HG02885 (cell line): ENCODE measurements around the gene IFI6.

Source experiments
- ATAC-seq: cut with Tn5 transposase; IDR thresholded peaks from one replicate; pipeline ENCODE4 v1.9.1; 2021; ENCODE audit warnings: mild to moderate bottlenecking; ENCODE audit not compliant: unreplicated experiment, poor library complexity

IFI6 gene

DNA sequence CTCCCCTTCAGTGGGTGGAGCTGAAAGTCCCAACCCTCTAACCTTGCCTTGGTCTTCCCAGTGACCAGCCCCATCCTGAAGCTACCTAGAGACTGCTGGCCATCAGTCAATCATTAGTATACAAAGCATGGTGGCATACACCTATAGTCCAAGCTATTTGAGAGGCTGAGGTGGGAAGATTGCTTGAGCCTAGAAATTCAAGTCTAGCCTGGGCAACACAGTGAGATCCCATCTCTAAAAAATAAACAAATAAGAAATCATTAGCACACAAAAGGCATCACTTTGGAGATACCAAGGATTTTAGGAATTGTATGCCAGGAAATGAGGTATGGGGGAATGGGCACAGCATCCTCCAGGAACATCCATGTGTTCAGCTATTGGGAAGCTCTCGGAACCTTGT lies 4.4 kb upstream of the IFI6 start:
- no peak for ATAC-seq

DNA sequence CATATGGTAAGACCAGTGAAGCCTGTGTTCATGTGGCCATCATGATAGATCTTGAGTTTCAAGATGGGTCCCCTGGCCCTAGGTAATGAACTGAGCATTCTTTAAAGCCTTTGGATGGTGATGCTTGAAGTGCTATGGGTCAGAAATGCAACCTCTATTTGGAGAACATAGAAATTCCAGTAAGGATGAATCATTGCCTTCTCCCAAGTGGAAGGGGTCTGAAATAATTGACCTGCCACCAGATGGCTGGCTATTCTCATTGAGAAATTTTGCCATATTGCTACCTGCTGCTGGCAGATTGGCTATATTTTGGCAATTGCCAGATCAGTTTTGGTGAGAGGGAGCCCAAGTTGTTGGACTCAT lies 739 bp upstream of the IFI6 start:
- ATAC-seq = no peak

GRCh38 chr1:27669876-27670275 lies 2.1 kb downstream of the IFI6 start:
- ATAC-seq = no peak

DNA sequence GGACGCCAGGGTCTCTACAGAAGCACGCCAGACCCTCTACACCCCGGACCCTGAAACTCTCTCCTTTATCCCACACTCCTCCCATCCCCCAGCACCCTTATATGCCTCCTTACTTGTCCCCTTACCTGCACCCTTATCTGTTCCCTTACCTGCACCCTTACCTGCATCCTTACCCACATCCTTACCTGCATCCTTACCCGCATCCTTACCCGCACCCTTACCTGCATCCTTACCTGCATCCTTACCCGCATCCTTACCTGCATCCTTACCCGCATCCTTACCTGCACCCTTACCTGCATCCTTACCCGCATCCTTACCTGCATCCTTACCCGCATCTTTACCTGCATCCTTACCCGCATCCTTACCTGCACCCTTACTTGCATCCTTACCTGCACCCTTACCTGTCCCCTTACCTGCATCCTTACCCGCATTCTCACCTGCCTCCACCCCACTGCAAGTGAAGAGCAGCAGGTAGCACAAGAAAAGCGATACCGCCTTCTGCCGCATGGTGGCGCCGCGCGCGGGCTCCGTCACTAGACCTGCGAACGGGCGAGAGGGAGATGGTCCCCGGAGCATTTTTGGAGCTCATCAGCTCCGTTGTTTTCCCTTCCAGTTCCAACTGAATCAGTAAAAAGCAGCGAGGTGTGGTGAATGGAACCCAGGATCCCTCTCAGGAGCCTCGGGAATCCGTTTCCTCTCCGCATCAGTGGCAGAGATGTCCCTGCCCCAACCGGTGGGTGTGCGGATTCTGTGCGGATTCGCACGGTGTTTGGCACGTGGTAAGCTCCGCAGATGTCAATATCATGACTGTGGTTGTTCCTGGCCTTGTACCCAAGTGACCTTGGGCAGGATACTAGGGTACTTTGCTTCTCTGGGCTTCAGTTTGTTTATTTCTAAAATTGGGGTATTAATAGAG lies 2.9 kb downstream of the IFI6 start:
- ATAC-seq = no peak

- ATAC-seq = no peak
Observed at GRCh38 chr1:27668121-27668807, 3.7 kb downstream of the IFI6 start.

GRCh38 chr1:27666791-27667254 lies 5.2 kb downstream of the IFI6 start:
- no peak for ATAC-seq

GRCh38 chr1:27666294-27666693 lies 5.7 kb downstream of the IFI6 start:
- ATAC-seq = no peak

GRCh38 chr1:27665016-27665651 lies 6.9 kb downstream of the IFI6 start:
- ATAC-seq = no peak

DNA sequence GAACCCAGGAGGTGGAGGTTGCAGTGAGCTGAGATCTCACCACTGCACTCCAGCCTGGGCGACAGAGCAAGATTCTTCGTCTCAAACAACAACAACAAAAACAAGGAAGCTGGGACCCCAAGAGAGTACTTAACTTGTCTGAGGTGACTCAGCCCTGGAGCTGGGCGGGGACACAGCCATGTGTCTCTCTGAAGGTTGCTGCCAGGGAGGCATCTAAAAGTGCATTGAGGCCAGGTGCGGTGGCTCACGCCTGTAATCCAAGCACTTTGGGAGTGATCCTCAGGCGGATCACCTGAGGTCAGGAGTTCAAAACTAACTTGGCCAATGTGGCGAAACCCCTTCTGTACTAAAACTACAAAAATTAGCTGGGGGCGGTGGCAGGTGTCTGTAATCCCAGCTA lies 7.7 kb downstream of the IFI6 start:
- ATAC-seq = no peak

- ATAC-seq = no peak
Observed at GRCh38 chr1:27662707-27663393, 9.1 kb downstream of the IFI6 start.

DNA sequence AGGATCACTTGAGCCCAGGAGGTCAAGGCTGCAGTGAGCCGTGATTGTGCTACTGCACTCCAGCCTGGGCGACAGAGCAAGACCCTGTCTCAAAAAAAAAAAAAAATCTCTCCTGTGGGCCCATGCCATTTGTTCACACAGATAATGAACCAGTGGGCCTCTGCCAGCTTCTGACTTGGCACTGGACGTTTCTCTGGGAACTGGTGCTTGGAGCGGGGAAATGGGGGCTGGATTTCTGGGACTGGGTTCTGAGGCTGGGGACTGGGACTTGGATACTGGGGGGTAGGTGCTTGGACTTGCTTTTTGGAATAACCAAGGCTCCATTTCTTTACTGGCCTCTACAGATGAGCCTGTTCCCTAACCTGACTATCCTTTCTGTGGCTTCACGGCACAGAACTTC lies 9.7 kb downstream of the IFI6 start:
- ATAC-seq = no peak

GRCh38 chr1:27661412-27662075 lies 10.4 kb downstream of the IFI6 start:
- ATAC-seq = no peak

GRCh38 chr1:27660300-27660835 lies 11.6 kb downstream of the IFI6 start:
- ATAC-seq = peak; percentile 2

- ATAC-seq = peak; percentile 77
Observed at GRCh38 chr1:27659497-27660299, 12.3 kb downstream of the IFI6 start.

DNA sequence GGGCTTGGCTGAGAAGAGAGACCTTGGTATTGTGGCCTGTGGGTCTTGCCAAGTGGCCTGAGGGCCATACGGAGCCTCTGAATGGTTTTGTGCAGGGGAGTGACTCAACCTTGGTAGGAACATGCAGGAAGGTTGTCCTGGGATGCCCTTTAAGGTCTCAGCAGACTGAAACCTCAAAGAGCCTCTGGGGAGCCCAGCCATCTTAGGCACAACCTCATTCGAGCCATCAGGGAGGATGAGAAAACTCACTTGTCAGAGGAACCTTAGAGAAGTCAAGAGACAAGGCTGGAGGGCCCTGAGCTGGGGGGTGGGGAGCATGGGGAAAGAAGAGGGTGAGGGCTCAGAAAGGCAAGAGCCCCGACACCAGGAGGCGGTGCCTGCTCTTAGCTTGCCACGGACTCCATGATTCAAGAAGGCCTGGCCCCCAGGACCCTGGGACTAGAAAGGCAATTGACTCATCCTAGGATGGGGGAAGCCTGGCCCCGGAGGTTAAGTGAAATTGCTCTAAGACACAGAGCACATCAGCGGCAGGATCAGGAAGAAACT lies 13.0 kb downstream of the IFI6 start:
- ATAC-seq = peak; percentile 5

DNA sequence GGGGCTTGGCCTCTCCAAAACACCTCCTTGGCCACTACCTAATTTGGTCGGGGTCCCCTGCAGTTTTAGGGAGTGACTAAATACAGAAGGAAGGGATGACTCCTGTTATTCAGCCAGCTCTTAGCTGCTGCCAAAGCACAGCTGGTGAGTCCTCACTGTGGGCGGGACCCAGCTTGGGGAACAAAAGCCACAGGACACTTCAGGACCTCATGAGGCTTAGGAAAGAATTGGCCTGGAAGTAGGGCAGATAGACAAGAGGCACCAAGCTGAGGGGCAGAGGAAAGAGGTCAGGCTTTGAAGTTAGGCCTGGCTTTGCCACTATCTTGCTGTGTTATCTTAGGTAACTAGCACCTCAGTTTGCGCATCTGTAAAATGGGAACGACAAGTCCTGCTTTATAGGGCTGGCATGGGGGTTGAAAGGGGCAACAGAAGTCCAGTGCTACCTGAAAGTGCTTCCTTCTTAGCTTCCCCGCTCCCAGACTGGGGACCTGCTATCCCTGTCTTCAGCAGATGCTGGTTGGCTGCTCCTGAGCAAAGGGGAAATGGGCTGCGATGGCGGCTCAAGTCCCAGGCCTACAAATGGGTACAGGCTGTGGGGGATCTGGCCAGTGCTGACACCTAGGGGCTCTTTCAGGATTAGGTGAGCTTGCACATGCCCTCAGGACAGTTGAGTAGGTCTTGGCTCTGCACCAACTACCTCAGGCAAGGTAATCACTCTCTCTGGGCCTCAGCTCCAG lies 15.7 kb downstream of the IFI6 start:
- no peak for ATAC-seq

GRCh38 chr1:27655151-27655937 lies 16.6 kb downstream of the IFI6 start:
- ATAC-seq = no peak
